ENCODE results near the gene ACOX3. TPM values are rescaled to one million over a fixed set of nuclear protein-coding genes. Genes with fewer than 3 reads are reported as not detected.

Gene ACOX3
- total and polyA plus RNA-seq, 4 donors, result 11.4 to 24.6 (median 13.6) TPM

DNA sequence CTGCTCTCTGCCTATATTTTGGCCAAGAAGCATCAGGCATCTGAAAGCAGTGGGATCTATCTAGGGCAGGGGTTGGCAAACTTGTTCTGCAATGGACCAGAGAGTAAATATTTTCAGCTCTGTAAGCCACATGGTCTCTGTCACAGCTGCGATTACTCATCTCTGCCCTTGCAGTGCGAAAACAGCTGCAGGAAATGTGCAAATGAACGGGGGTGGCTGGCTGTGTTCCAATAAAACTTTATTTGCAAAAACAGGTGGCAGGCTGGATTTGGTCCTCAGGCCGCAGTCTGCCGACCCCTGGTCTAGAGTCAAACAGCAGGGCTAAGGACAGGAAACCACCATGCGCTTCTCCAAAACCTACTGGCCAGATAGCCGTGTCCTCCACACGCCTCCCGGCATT, 48.6 kb downstream of the ACOX3 start:
- Histone ChIP-seq H3K36me3 (ENCODE audit: control insufficient read depth in 4 of 4, insufficient read depth in 3 of 4, low read depth in 1 of 4, low read length in 3 of 4) (peaks cover 0 to 59% (median 17%) of the 10 kb centered on the region in 4 donors), H3K27me3 (ENCODE audit: control insufficient read depth in 4 of 4, insufficient read depth in 4 of 4, low read length in 3 of 4) (no peaks in the 10 kb centered on the region), H3K9me3 (ENCODE audit: control insufficient read depth in 4 of 4, low read length in 3 of 4) (no peaks in the 10 kb centered on the region), H3K9ac (ENCODE audit: low read depth in 1 of 2, low read length in 2 of 2) (no peak overlapping the region), H3K4me3 (ENCODE audit: low read depth in 1 of 3, low read length in 3 of 3) (no peak overlapping the region), H3K27ac (ENCODE audit: low read depth in 1 of 2, low read length in 2 of 2) (no peak overlapping the region), H3K4me1 (ENCODE audit: control insufficient read depth in 4 of 4, insufficient read depth in 4 of 4, low read length in 3 of 4) (no peaks in the 10 kb centered on the region)
- no peak for DNase-seq (ENCODE audit: low spot score)
- TF ChIP-seq YY1 (IDR thresholded peaks at IDR 0.05) (no peak), SP1 (IDR thresholded peaks at IDR 0.05) (no peak), NR2F2 (IDR thresholded peaks at IDR 0.05) (peak; percentile 50), FOXA1 (IDR thresholded peaks at IDR 0.05) (no peak), RXRA (IDR thresholded peaks at IDR 0.05) (no peak)
- WGBS, result 74% methylated on average over 9 of the region's 9 CpGs

DNA sequence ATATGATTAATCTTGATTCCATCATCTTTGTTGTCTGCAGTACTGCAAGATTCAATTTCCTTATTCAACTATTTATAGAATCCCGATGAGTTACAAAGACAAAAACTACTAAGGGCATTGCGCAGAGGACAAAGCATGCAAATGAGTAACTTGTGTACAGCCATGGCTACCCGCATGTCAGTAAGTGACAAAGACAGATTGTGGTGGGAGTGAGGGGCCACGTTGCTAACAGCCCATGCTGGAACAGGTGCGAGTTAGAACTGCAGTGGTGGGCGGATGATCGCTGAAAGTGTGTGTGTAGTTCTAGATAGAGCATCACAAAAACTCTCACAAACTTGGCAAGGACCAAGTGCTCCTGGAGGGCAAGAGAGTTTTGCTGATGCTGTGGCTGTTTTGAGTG, 49.5 kb downstream of the ACOX3 start:
- Histone ChIP-seq H3K4me3 (ENCODE audit: low read depth in 1 of 3, low read length in 3 of 3) (no peak overlapping the region), H3K27ac (ENCODE audit: low read depth in 1 of 2, low read length in 2 of 2) (no peak overlapping the region), H3K36me3 (ENCODE audit: control insufficient read depth in 4 of 4, insufficient read depth in 3 of 4, low read depth in 1 of 4, low read length in 3 of 4) (peaks cover 0 to 62% (median 17%) of the 10 kb centered on the region in 4 donors), H3K9me3 (ENCODE audit: control insufficient read depth in 4 of 4, low read length in 3 of 4) (no peaks in the 10 kb centered on the region), H3K9ac (ENCODE audit: low read depth in 1 of 2, low read length in 2 of 2) (no peak overlapping the region), H3K27me3 (ENCODE audit: control insufficient read depth in 4 of 4, insufficient read depth in 4 of 4, low read length in 3 of 4) (no peaks in the 10 kb centered on the region), H3K4me1 (ENCODE audit: control insufficient read depth in 4 of 4, insufficient read depth in 4 of 4, low read length in 3 of 4) (no peaks in the 10 kb centered on the region)
- TF ChIP-seq FOXA1 (IDR thresholded peaks at IDR 0.05) (no peak), SP1 (IDR thresholded peaks at IDR 0.05) (no peak), JUND (IDR thresholded peaks at IDR 0.05) (no peak)
- TF ChIP-seq, protein P1, sequence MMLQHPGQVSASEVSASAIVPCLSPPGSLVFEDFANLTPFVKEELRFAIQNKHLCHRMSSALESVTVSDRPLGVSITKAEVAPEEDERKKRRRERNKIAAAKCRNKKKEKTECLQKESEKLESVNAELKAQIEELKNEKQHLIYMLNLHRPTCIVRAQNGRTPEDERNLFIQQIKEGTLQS (IDR thresholded peaks at IDR 0.05), result no peak
- 95% methylated on average over 7 of the region's 7 CpGs for WGBS
- no peak for DNase-seq (ENCODE audit: low spot score)

DNA sequence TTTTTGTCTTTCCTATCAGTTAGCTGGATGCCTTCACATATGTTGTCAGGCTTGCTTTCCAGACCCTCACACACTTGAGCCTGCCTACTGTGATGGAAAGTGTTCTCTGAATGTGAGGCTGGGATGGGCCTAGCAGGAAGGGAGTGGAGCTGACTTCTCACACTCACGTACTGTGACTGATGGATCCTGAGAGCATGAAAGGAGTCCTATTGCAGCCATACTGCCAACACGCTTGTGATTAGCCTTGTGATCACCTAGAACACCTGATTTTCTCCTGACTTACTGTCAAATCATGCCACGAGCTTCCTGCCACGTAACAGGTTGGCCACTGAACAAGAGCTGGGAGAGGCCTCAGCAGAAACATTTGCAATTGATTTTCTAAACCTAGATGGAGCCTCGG, 49.9 kb downstream of the ACOX3 start:
- H3K27ac ChIP-seq (ENCODE audit: low read depth in 1 of 2, low read length in 2 of 2), result no peak overlapping the region
- H3K27me3 ChIP-seq (ENCODE audit: control insufficient read depth in 4 of 4, insufficient read depth in 4 of 4, low read length in 3 of 4), result no peaks in the 10 kb centered on the region
- H3K4me1 ChIP-seq (ENCODE audit: control insufficient read depth in 4 of 4, insufficient read depth in 4 of 4, low read length in 3 of 4), result no peaks in the 10 kb centered on the region
- peaks cover 0 to 58% (median 15%) of the 10 kb centered on the region in 4 donors for H3K36me3 ChIP-seq (ENCODE audit: control insufficient read depth in 4 of 4, insufficient read depth in 3 of 4, low read depth in 1 of 4, low read length in 3 of 4)
- DNase-seq (ENCODE audit: low spot score), result no peak
- no peak overlapping the region for H3K9ac ChIP-seq (ENCODE audit: low read depth in 1 of 2, low read length in 2 of 2)
- no peak overlapping the region for H3K4me3 ChIP-seq (ENCODE audit: low read depth in 1 of 3, low read length in 3 of 3)
- TF ChIP-seq, protein P2, sequence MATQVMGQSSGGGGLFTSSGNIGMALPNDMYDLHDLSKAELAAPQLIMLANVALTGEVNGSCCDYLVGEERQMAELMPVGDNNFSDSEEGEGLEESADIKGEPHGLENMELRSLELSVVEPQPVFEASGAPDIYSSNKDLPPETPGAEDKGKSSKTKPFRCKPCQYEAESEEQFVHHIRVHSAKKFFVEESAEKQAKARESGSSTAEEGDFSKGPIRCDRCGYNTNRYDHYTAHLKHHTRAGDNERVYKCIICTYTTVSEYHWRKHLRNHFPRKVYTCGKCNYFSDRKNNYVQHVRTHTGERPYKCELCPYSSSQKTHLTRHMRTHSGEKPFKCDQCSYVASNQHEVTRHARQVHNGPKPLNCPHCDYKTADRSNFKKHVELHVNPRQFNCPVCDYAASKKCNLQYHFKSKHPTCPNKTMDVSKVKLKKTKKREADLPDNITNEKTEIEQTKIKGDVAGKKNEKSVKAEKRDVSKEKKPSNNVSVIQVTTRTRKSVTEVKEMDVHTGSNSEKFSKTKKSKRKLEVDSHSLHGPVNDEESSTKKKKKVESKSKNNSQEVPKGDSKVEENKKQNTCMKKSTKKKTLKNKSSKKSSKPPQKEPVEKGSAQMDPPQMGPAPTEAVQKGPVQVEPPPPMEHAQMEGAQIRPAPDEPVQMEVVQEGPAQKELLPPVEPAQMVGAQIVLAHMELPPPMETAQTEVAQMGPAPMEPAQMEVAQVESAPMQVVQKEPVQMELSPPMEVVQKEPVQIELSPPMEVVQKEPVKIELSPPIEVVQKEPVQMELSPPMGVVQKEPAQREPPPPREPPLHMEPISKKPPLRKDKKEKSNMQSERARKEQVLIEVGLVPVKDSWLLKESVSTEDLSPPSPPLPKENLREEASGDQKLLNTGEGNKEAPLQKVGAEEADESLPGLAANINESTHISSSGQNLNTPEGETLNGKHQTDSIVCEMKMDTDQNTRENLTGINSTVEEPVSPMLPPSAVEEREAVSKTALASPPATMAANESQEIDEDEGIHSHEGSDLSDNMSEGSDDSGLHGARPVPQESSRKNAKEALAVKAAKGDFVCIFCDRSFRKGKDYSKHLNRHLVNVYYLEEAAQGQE (IDR thresholded peaks at IDR 0.05), result no peak
- TF ChIP-seq RAD21 (IDR thresholded peaks at IDR 0.05) (no peak), YY1 (IDR thresholded peaks at IDR 0.05) (no peak), NR2F2 (IDR thresholded peaks at IDR 0.05) (no peak), JUND (IDR thresholded peaks at IDR 0.05) (no peak), HNF4A (conservative IDR thresholded peaks at IDR 0.05) (no peak), SP1 (IDR thresholded peaks at IDR 0.05) (no peak), EGR1 (IDR thresholded peaks at IDR 0.05; ENCODE audit: low read depth in 2 of 2) (no peak), RXRA (IDR thresholded peaks at IDR 0.05) (no peak), FOXA2 (IDR thresholded peaks at IDR 0.05) (no peak), FOXA1 (IDR thresholded peaks at IDR 0.05) (no peak), HNF4G (IDR thresholded peaks at IDR 0.05) (no peak), TAF1 (conservative IDR thresholded peaks at IDR 0.05) (no peak), GABPA (IDR thresholded peaks at IDR 0.05 in 1 of 2, conservative IDR thresholded peaks at IDR 0.05 in 1 of 2) (no peak)
- TF ChIP-seq, protein P3, sequence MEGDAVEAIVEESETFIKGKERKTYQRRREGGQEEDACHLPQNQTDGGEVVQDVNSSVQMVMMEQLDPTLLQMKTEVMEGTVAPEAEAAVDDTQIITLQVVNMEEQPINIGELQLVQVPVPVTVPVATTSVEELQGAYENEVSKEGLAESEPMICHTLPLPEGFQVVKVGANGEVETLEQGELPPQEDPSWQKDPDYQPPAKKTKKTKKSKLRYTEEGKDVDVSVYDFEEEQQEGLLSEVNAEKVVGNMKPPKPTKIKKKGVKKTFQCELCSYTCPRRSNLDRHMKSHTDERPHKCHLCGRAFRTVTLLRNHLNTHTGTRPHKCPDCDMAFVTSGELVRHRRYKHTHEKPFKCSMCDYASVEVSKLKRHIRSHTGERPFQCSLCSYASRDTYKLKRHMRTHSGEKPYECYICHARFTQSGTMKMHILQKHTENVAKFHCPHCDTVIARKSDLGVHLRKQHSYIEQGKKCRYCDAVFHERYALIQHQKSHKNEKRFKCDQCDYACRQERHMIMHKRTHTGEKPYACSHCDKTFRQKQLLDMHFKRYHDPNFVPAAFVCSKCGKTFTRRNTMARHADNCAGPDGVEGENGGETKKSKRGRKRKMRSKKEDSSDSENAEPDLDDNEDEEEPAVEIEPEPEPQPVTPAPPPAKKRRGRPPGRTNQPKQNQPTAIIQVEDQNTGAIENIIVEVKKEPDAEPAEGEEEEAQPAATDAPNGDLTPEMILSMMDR (IDR thresholded peaks at IDR 0.05; ENCODE audit: low read depth, low read length, missing input control), result no peak
- TF ChIP-seq, protein P1 (IDR thresholded peaks at IDR 0.05), result no peak
- TF ChIP-seq, protein P4, sequence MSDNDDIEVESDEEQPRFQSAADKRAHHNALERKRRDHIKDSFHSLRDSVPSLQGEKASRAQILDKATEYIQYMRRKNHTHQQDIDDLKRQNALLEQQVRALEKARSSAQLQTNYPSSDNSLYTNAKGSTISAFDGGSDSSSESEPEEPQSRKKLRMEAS (IDR thresholded peaks at IDR 0.05), result no peak
- TF ChIP-seq, protein P5, sequence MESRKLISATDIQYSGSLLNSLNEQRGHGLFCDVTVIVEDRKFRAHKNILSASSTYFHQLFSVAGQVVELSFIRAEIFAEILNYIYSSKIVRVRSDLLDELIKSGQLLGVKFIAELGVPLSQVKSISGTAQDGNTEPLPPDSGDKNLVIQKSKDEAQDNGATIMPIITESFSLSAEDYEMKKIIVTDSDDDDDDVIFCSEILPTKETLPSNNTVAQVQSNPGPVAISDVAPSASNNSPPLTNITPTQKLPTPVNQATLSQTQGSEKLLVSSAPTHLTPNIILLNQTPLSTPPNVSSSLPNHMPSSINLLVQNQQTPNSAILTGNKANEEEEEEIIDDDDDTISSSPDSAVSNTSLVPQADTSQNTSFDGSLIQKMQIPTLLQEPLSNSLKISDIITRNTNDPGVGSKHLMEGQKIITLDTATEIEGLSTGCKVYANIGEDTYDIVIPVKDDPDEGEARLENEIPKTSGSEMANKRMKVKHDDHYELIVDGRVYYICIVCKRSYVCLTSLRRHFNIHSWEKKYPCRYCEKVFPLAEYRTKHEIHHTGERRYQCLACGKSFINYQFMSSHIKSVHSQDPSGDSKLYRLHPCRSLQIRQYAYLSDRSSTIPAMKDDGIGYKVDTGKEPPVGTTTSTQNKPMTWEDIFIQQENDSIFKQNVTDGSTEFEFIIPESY (IDR thresholded peaks at IDR 0.05), result no peak
- WGBS, result 90% methylated on average over 5 of the region's 5 CpGs
- H3K9me3 ChIP-seq (ENCODE audit: control insufficient read depth in 4 of 4, low read length in 3 of 4), result no peaks in the 10 kb centered on the region

Measured in liver (tissue), 9 donors.